HUES64 (cell line): ENCODE data around the gene RIPOR2.

Experiments used
- H3K27ac ChIP-seq: 2 replicates; pipeline ENCODE4 v1.7.0; 2013; ENCODE audit warnings: low read depth, low read length, inconsistent platforms
- H3K27me3 ChIP-seq: 2 replicates; pipeline ENCODE4 v1.6.1; 2013; ENCODE audit warnings: mild to moderate bottlenecking, low read length; ENCODE audit not compliant: insufficient read depth
- H3K36me3 ChIP-seq: 2 replicates; pipeline ENCODE4 v1.6.1; 2013; ENCODE audit warnings: mild to moderate bottlenecking, low read length; ENCODE audit not compliant: insufficient read depth
- H3K4me1 ChIP-seq: 2 replicates; pipeline ENCODE4 v1.6.1; 2013; ENCODE audit warnings: mild to moderate bottlenecking, low read length, moderate library complexity; ENCODE audit not compliant: insufficient read depth
- H3K4me3 ChIP-seq: 2 replicates; pipeline ENCODE4 v1.5.1; 2013; ENCODE audit warnings: mild to moderate bottlenecking, low read length, moderate library complexity
- H3K9ac ChIP-seq: 2 replicates; pipeline ENCODE4 v1.6.1; 2013; ENCODE audit warnings: mild to moderate bottlenecking, low read depth, low read length
- H3K9me3 ChIP-seq: 2 replicates; pipeline ENCODE4 v1.6.1; 2013; ENCODE audit warnings: low read depth, low read length; ENCODE audit not compliant: insufficient read depth
- WGBS: fragments of 150-250, 120-280 bp; methylation state at CpG from one replicate; pipeline ENCODE4 v1.1.7; 2013; ENCODE audit warnings: missing lambda C conversion rate; 5-methylcytosine and 5-hydroxymethylcytosine counted together

The RIPOR2 gene

GRCh38 chr6:24910961-24911725 is 24.6 kb downstream of the RIPOR2 start:
- WGBS, result 1% methylated on average over 56 of the region's 56 CpGs
- Histone ChIP-seq H3K36me3 (no peaks in the 10 kb centered on the region), H3K9ac (0 out of 2 replicates have a peak overlapping the region, but pooled peaks have one; percentile 20)

GRCh38 chr6:24910331-24910960 is 25.3 kb downstream of the RIPOR2 start:
- peaks cover 56% of the 10 kb centered on the region for H3K27me3 ChIP-seq
- H3K27ac ChIP-seq, result no peak overlapping the region
- no peaks in the 10 kb centered on the region for H3K36me3 ChIP-seq
- 0 out of 2 replicates have a peak overlapping the region, but pooled peaks have one; percentile 20 for H3K9ac ChIP-seq
- H3K9me3 ChIP-seq, result no peaks in the 10 kb centered on the region
- 1% methylated on average over 33 of the region's 33 CpGs for WGBS
- peak overlapping the region; percentile 72 for H3K4me3 ChIP-seq
- peaks cover 12% of the 10 kb centered on the region for H3K4me1 ChIP-seq

More at GRCh38 chr6:24910961-24911725, 24.6 kb downstream of the RIPOR2 start:
- Histone ChIP-seq H3K4me3 (peak overlapping the region; percentile 72), H3K27ac (no peak overlapping the region), H3K4me1 (peaks cover 12% of the 10 kb centered on the region), H3K27me3 (peaks cover 56% of the 10 kb centered on the region), H3K9me3 (no peaks in the 10 kb centered on the region)

- Histone ChIP-seq H3K9ac (no peak overlapping the region), H3K36me3 (no peaks in the 10 kb centered on the region), H3K27me3 (peaks cover 52% of the 10 kb centered on the region), H3K27ac (no peak overlapping the region), H3K4me1 (peaks cover 12% of the 10 kb centered on the region), H3K4me3 (peak overlapping the region; percentile 72), H3K9me3 (no peaks in the 10 kb centered on the region)
- 41% methylated on average over 18 of the region's 20 CpGs for WGBS
Measured at GRCh38 chr6:24909241-24910216, 26.2 kb downstream of the RIPOR2 start.

- Histone ChIP-seq H3K4me3 (no peak overlapping the region), H3K9ac (no peak overlapping the region), H3K27me3 (peaks cover 52% of the 10 kb centered on the region), H3K4me1 (peaks cover 12% of the 10 kb centered on the region), H3K36me3 (no peaks in the 10 kb centered on the region), H3K27ac (no peak overlapping the region), H3K9me3 (no peaks in the 10 kb centered on the region)
- WGBS, result 92% methylated on average over 2 of the region's 4 CpGs
Measured at GRCh38 chr6:24908650-24909035, 27.1 kb downstream of the RIPOR2 start.

- Histone ChIP-seq H3K36me3 (no peaks in the 10 kb centered on the region), H3K27me3 (peaks cover 47% of the 10 kb centered on the region), H3K4me1 (peaks cover 12% of the 10 kb centered on the region), H3K9me3 (no peaks in the 10 kb centered on the region), H3K4me3 (no peak overlapping the region), H3K27ac (no peak overlapping the region), H3K9ac (no peak overlapping the region)
- WGBS, result 81% methylated on average over 4 of the region's 4 CpGs
Measured at GRCh38 chr6:24907919-24908649, 27.7 kb downstream of the RIPOR2 start.

- Histone ChIP-seq H3K9ac (no peak overlapping the region), H3K4me1 (peaks cover 6% of the 10 kb centered on the region; the same call in 1 of the 2 replicates), H3K27ac (no peak overlapping the region), H3K36me3 (no peaks in the 10 kb centered on the region), H3K4me3 (no peak overlapping the region), H3K27me3 (peaks cover 29% of the 10 kb centered on the region), H3K9me3 (no peaks in the 10 kb centered on the region)
Measured at GRCh38 chr6:24906314-24906713, 29.4 kb downstream of the RIPOR2 start.

GRCh38 chr6:24905483-24905882 is 30.3 kb downstream of the RIPOR2 start:
- WGBS, result 88% methylated on average over 3 of the region's 3 CpGs
- peaks cover 22% of the 10 kb centered on the region for H3K27me3 ChIP-seq
- no peak overlapping the region for H3K9ac ChIP-seq
- H3K9me3 ChIP-seq, result no peaks in the 10 kb centered on the region
- peaks cover 6% of the 10 kb centered on the region; the same call in 1 of the 2 replicates for H3K4me1 ChIP-seq
- no peak overlapping the region for H3K27ac ChIP-seq
- no peaks in the 10 kb centered on the region for H3K36me3 ChIP-seq
- no peak overlapping the region for H3K4me3 ChIP-seq

GRCh38 chr6:24903681-24904080 is 32.1 kb downstream of the RIPOR2 start:
- Histone ChIP-seq H3K36me3 (no peaks in the 10 kb centered on the region), H3K9me3 (no peaks in the 10 kb centered on the region), H3K4me1 (peaks cover 14% of the 10 kb centered on the region; the same call in 1 of the 2 replicates), H3K27me3 (peaks cover 4% of the 10 kb centered on the region), H3K27ac (no peak overlapping the region), H3K4me3 (no peak overlapping the region), H3K9ac (no peak overlapping the region)
- 93% methylated on average over 7 of the region's 7 CpGs for WGBS

GRCh38 chr6:24902782-24903181 is 33.0 kb downstream of the RIPOR2 start:
- H3K4me3 ChIP-seq, result no peak overlapping the region

GRCh38 chr6:24901698-24902328 is 33.9 kb downstream of the RIPOR2 start:
- no peaks in the 10 kb centered on the region for H3K9me3 ChIP-seq
- H3K4me1 ChIP-seq, result 0 out of 2 replicates have a peak, but pooled peaks cover 8% of the 10 kb centered on the region
- H3K9ac ChIP-seq, result no peak overlapping the region
- no peaks in the 10 kb centered on the region for H3K27me3 ChIP-seq
- no peaks in the 10 kb centered on the region for H3K36me3 ChIP-seq
- H3K27ac ChIP-seq, result no peak overlapping the region
- 97% methylated on average over 9 of the region's 9 CpGs for WGBS
- no peak overlapping the region for H3K4me3 ChIP-seq

More at GRCh38 chr6:24902782-24903181, 33.0 kb downstream of the RIPOR2 start:
- Histone ChIP-seq H3K27me3 (no peaks in the 10 kb centered on the region), H3K27ac (no peak overlapping the region), H3K9ac (no peak overlapping the region), H3K9me3 (no peaks in the 10 kb centered on the region), H3K36me3 (no peaks in the 10 kb centered on the region), H3K4me1 (0 out of 2 replicates have a peak, but pooled peaks cover 8% of the 10 kb centered on the region)
- WGBS, result 93% methylated on average over 1 of the region's 1 CpG
